Measurements from ENCODE around the gene SKI.
"Not testable (repeated sequence)": the region's sequence is repeated elsewhere in the genome, so short reads cannot be mapped to it uniquely, and the experiment has no call there.

SKI gene

DNA sequence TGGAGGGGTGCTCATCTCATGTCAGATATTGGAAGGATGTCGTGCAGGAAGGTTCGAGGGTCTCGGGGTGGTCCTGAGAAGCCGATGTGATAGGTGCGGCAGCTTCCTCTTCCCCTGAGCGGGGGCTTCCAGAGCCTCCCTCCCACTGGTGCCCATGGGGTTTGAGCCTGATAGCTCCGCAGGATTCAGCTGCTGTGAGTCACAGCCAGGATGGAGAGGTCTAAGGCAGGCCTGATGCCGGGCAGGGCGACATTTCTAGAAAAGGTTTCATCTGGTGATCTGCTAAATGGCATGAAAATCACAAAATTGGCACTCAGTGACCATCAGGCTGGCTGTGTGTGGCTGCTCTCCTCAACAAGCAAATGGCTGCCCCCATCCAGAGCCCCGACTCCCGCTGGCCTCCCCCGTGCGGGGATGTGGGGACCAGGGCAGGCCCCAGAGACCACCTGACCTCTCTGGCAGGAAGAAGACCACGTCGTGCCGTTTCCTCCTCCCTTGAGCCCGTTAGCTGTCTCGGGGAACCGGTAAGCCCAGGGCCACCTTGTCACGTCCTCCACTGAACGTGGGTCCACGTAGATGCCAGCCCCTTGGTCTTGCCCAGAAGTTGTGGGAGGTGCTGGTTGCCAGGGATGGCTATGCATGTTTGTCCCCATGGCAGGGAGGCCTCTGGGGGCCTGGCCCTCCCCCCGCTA lies 66.1 kb downstream of the SKI start:
- DNase-seq (ENCODE audit: low spot score): no peak

DNA sequence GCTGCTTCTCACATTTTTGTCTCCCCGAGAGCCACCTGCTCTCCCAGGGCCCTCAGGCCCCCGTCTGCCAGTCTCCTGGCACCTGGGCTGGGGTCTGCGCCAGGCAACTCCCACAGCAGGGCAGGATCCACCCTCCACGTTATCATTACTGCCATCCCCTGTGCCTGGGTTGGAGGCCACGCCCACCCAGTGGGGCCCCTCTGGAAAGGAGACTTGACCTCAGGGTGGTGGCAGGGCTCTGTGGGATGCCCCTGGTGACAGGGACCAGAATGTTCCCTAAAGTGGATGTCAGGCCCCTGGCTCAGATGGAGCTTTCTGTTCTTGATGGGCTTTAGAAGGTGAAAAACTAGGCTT lies 66.6 kb downstream of the SKI start:
- no peak for DNase-seq (ENCODE audit: low spot score)

DNA sequence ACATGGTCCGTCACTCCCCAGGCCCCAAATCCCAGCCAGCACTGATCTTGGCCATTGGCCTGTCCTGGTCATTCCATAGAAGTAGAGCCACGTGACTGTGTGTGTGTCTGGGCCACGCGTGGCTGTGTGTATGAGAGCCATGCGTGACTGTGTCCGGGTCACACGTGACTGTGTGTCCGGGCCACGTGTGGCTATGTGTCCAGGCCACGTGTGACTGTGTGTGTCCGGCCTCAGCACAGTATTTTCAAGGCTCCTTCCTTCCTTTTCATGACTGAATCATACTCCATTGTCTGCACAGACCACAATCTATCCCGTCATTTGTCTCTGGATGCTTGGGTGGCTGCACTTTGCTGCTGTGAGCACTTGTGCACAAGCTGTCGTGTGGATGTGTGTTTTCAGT lies 67.4 kb downstream of the SKI start:
- no peak for DNase-seq (ENCODE audit: low spot score)

DNA sequence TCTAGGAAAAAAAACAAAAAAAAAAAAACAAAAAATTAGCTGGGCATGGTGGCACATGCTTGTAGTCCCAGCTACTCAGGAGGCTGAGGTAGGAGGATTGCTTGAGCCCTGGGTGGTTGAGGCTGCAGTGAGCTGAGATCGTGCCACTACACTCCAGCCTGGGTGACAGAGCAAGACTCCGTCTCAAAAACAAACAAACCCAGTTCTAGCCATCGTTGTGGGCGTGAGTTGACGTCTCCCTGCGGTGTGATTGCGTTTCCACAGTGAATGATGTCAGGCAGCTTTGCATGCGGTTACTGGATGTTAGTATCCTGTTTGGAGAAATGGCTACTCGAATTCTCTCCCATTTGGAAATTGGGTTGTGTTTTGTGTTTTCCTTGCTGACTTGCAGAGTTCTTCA lies 68.1 kb downstream of the SKI start:
- DNase-seq (ENCODE audit: low spot score): not testable (repeated sequence)

DNA sequence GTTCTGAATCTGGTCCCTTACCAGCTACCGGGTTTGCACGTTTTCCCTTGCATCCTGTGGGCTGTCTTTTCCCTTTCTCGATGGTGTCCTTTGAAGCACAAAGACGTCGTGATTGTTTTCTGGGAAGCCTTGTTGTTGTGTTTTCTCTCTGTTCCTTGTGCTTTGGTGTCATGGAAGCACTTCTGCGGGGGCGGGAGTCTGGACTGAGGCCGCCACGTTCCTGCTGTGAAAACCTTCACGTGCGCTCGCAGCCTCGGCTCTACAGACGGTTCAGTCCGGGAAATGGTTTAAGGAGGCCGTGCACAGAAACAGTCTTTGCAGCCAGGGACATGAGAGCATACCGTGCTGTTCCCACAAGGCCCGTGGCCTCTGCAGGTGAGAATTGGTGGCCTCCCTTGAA lies 68.5 kb downstream of the SKI start:
- no peak for DNase-seq (ENCODE audit: low spot score)

DNA sequence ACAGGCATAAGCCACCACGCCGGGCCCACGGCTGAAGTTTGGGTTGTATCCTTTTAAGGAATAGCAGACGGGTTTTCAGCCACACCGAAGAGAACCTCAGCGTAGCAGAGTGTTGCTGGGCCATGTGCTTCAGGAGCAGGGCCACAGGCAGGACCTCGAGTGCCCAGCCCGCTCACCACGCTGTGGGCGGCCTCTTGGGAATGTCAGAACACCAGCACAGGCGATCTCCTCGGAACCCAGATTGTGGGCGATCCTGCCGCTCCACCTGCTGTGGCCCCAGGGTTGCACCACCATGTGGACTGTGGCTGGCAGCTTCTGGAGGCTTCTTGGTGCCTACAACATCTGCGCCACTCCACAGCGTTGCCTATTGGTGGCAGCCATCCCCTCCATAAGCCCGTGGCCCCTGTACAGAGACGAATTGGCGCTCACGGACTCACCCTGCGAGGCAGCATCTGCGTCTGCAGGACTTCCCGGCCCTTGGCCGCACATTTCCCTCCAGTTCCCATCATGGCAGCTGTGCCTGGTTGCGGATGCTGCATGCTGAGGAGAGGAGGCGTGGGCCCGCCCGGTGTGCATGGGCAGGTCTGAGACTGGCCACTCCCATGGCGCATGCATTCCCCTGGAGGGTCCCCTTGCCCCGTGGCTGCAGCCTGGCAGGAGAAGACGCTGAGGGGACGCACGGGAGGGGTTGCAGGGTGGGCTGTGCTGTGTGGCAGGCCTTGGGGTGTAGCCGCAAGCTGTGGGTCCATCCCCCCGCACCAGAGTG lies 69.3 kb downstream of the SKI start:
- no peak for DNase-seq (ENCODE audit: low spot score)

DNA sequence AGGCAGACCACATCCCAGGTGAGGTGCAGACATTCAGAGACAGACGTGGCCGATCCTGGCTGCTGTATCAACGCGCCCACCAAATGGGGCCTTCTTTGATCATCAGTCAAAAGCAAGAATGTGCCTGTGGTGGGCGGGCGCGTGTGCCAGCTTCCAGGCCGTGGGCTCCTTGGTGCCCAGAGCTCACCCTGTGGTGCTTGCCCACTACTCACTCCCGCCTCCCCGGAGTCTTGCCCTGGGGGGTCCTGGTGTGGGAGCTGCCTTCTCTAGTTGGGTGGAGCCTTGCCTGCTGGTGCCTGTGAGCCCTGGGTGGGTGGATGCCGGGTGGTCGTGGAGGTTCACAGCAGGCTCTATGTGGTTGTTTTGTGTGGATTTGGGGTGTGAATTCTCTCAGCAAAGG lies 70.6 kb downstream of the SKI start:
- no peak for DNase-seq (ENCODE audit: low spot score)

DNA sequence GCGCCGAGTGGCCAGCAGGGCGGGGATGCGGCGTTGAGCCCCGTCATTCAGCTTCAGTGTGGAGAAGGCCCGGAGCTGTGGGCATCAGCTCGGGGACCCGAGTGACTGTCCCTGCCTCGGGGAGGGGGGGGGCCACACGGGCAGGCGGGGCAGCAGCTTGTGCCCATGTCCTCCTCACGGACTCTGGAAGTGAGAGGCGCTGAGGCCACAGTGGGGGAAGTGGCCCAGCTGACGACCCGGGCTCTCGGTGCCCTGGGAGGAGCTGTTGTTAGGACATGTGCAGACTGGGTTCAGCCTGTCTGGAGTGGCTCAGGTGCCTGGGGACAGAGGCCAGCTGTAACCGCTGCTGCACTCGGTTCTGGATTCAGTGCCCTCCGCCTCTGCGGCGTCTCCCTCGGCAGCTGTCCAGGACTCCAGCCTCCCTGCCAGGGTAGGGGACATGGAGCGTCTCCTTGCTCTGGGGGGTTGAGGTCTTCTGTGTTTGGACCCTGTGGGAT lies 71.1 kb downstream of the SKI start:
- no peak for DNase-seq (ENCODE audit: low spot score)

DNA sequence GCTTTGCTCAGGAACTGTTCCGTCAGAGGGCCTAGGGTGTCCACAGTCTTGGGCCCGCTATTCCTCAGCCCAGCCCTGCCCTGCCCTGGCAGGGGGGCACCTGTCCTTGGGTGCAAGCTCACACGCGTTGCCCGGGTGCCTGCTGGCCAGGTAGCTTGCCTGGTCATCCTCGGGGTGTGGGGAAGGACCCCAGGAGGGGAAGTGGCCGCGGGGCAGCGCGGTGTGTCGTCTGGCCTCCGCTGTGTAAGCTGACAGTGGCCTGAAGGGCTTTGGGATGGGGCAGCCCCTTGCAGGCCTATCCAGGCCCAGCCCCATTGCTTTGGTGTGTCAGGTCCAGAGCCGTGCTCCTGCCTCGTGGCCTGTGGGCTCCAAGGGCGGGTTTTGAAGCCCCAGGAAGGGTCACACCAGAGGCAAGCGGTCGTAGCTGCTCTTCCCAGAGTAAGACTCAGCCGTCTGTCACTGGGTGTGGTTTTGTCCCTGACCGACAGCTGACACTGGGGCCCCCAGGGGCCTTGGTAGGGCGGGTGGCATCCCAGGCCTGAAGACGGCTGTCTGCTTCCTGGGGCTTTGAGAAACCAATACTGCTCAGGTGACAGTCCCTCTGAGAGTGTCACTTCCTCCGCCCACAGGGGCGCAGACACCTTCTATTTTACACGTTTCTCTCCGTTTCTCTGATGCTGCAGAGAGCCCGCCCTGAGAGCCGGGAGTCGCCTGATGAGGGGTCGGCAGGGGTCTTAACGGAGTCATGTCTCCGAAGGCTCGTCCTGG lies 72.1 kb downstream of the SKI start:
- DNase-seq (ENCODE audit: low spot score): peak; percentile 80

DNA sequence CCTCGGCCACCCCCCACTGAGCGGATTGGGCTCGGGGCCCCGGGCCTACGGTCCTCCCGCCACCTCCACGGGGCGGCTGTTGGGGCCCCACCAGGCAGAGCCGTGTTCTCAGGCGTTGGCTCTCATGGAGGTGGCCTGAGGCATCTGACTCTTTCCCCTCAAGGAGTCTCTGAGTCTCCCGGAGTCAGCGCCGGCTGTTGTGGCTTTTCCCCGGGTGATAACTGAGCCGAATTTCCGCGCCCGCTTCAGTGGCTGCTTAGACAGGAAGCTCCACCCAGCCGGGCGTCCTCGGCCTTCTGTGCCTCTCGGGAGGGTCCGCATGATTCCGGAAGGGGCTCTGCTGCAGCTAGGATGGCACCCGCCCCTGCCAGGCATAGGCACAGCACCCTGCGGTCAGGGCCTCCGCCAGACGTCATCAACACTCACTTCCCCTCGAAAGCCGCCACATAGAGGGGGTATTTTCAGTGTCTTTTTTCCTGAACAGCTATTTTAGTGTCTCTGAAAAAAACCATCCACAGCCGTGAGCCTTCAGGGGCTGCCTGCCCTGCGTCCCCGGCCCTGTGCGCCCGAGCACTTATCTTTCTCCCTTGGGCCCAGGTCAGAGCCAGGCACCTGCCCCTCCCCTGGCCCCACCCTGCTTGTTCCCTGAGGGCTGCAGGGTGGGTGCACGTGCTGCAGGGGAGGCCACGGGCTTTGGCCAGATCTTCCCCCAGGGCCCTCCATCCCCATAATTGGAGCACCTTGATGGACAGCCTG lies 72.9 kb downstream of the SKI start:
- peak; percentile 92 for DNase-seq (ENCODE audit: low spot score)

DNA sequence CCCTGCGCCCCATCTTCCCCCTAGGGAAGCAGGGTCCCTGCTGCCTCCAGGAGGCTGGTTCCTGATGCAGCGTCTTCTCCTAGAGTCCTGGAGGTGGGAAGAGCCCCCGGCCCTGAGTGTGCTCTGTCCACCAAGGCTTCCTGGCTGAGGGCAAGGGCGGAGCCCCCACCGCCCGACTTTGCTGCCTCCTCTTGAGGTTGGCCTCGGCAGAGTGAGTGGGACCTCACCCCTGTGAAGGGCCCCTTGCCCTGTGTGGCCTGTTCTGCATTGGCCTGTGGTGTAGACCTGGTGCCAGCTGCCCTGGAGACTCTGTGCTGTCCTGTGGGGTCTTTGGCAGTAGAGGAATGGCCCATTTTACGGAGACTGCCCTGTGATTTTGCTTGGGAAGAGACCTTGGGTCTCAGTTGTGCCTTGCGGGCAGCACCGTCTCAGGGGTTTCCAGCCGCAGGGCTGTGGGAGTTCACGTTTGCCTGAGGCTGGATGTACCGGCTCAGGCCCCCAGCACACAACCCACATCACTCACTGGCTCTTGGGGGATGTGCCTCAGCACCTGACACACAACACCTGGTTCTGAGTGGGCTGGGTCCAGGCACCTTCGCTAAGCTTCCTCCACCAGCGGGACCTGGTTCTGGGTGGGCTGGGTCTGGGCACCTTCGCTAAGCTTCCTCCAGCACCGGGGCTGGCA lies 73.6 kb downstream of the SKI start:
- no peak for DNase-seq (ENCODE audit: low spot score)

DNA sequence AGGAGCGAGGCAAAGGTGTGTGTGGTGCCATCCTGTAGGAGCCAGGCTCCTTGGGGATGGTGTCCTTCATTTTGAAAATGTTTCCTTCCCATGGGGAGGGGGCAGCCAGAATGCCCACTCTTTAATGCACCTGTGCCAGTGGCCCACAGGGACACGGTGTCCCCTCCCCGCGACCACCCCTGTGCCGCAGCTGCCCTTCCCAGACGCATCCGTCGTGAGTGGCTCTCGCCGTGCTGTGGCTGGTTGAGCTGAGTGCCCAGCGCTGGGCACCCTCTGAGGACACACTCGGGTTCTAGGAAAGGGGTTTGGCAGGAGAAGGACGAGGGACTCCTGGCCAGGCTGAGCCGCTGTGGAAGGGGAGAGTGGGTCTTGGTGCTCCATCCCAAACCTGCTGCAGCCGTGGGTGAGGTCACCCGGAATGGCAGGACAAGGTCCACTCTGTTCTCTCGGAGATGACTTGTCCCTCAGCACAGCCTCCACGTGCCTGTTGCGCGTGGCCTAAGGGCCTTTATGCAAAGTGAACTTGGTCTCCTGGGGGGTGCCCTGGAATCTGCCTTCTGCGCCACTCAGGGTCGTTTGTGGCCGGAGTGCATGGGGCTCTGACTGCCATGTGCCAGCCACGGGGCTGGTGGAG lies 74.3 kb downstream of the SKI start:
- DNase-seq (ENCODE audit: low spot score): no peak

DNA sequence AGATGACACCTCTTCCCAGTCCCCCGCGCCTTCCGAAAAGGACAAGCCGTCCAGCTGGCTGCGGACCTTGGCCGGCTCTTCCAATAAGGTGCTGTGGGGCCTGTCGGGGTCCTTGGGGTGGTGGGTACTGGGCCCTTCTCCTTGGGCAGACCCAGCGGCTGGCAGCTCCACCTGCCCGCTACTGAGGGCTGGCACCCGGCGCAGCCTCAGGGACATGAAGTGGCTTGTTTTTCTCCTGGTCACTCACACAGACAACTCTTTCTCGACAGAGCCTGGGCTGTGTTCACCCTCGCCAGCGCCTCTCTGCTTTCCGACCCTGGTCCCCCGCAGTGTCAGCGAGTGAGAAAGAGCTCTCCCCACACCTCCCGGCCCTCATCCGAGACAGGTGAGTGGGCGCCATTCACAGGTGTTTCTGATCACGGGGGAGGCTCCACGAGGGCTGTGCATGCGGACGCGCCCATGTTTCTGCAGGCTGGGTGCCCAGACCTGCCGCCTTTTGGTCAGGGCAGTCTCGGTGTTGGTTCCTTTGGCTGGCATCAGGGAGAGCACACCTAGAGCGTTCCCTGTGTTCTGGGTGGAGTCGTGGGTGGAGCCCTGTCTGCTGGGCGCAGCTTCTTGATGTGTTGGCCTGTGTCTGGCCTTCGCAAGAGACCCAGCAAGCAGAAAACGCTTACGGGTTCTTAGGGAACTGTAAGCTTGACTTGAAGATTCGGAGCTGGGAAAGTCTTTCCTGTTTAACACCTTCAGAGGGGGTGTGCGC lies 75.1 kb downstream of the SKI start:
- DNase-seq (ENCODE audit: low spot score): no peak

DNA sequence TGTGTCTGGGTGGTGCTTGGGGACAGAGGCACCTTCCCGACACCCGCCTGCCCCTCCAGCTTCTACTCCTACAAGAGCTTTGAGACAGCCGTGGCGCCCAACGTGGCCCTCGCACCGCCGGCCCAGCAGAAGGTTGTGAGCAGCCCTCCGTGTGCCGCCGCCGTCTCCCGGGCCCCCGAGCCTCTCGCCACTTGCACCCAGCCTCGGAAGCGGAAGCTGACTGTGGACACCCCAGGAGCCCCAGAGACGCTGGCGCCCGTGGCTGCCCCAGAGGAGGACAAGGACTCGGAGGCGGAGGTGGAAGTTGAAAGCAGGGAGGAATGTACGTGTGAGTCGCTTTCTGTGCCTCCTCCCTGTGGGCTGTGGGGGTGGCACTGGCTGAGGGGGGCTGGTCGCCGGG lies 75.7 kb downstream of the SKI start:
- DNase-seq (ENCODE audit: low spot score): no peak

DNA sequence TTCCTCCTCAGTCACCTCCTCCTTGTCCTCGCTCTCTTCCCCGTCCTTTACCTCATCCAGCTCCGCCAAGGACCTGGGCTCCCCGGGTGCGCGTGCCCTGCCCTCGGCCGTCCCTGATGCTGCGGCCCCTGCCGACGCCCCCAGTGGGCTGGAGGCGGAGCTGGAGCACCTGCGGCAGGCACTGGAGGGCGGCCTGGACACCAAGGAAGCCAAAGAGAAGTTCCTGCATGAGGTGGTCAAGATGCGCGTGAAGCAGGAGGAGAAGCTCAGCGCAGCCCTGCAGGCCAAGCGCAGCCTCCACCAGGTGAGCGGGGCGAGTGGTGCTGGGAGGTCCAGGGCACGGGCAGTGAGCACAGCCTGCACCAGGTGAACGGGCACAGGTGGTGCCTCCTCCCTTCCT lies 76.2 kb downstream of the SKI start:
- no peak for DNase-seq (ENCODE audit: low spot score)

DNA sequence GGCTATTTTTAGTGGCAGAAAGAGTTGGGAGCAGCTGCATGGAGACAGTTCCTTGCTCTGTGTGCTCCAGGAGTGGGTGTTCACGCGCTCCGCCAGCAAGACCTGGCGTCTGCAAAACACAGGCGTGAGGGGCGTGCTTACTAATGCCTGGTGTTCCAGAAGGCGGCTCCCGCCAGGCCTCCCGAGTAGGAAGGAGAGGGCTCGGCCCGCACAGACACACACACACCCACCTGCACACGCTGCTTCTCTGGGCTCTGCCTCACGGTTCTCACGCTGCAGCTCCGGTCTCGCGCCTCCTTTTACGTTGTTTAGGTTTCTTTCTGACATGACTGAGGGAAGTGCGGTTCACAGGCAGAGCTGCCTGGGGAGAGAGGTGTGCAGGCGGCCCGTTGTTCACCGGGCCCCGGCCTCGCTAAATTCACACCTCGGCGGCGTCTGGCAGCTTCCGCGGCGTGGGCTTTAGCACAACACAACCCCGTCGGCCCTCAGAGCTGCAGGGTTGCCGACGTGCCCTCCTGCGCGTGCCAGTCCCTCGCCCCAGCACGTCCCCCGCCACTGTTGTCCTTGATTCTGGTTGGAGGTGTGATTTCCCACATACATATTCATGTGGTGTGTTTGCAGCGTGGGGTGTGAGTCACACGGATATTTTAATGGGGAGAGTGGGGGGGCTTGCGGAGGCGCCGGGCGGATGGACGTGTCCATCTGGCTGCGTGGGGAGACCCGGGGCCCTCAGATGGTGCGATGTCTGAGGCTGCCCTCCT lies 77.0 kb downstream of the SKI start:
- DNase-seq (ENCODE audit: low spot score): no peak

DNA sequence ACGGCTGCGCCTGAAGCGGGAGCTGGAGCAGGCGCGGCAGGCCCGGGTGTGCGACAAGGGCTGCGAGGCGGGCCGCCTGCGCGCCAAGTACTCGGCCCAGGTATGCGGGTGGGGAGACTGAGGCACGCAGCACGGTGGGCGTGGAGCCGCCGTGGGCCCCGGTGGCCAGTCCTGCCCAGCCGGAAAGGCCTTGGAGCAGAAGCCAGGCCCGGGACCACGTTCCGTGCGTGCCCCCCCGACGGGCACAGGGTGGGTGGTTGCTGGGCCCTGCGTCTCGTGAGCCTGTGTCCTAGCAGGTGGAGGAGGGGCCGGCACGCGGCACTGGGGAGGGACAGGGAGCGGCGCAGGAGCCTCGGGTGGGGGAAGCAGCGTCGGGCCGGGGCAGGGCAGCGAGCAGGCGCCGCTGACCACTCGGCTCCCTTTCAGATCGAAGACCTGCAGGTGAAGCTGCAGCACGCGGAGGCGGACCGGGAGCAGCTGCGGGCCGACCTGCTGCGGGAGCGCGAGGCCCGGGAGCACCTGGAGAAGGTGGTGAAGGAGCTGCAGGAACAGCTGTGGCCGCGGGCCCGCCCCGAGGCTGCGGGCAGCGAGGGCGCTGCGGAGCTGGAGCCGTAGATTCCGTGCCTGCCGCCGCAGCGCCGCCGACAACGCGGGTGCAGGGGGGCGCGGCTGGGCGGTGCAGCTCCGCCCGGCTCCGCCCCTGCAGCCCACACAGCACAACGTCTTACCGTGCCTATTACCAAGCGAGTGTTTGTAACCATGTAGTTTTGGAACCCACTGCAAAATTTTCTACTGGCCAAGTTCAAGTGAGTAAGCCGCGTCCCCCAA lies 78.2 kb downstream of the SKI start:
- DNase-seq (ENCODE audit: low spot score): no peak

DNA sequence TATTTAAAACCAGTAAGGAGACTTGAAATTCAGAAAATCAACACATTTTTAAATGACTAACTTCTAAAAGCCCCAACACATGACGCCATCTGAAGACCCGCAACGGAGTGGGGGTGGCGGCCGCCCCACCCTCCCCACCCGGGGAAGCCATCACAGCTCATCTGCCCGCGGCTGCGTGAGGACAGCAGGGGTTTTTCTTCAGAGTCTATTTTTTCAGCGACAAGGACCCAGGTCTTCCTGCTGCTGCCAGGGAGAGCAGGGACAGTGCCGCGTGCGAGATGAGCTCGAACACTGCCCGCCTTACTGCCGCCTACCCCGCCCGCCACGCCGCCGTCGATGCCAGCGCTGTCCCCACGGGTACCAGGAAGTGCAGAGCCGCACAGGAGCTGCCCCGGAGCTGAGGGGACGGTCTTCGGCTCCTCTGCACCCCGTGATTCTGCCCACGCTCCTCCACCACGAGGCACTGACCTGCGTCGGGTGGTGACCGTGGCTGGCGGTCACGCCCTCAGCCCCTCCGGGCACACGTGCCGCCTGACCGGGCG lies 79.0 kb downstream of the SKI start:
- no peak for DNase-seq (ENCODE audit: low spot score)
